Caki2 (cell line): ENCODE results near the gene SLC2A9. TPM values are rescaled to one million over a fixed set of nuclear protein-coding genes. Genes with fewer than 3 reads are reported as not detected.

ENCODE experiments used
- DNase-seq: peaks from one replicate; pipeline ENCODE4 v3.0.0-alpha.2; 2015; ENCODE audit warnings: low read depth
- in situ Hi-C: cut with HindIII; loops from 2 replicates; pipeline ENCODE4 v1.10.0; 2016; ENCODE audit warnings: low sequenced_read_pairs, low pct_unique_long_range_greater_than_20kb, mixed read lengths
- total RNA-seq: library from RNA; depleted of rRNA; stranded (reverse); fragments of >200 nt; shearing (Covaris generic); gene quantifications from 2 replicates; pipeline ENCODE4 v1.2.3, GENCODE V29; 2014; ENCODE audit warnings: low replicate concordance

The SLC2A9 gene
- total RNA-seq, 1 experiment from 2014 or later: 1.2 TPM

DNA sequence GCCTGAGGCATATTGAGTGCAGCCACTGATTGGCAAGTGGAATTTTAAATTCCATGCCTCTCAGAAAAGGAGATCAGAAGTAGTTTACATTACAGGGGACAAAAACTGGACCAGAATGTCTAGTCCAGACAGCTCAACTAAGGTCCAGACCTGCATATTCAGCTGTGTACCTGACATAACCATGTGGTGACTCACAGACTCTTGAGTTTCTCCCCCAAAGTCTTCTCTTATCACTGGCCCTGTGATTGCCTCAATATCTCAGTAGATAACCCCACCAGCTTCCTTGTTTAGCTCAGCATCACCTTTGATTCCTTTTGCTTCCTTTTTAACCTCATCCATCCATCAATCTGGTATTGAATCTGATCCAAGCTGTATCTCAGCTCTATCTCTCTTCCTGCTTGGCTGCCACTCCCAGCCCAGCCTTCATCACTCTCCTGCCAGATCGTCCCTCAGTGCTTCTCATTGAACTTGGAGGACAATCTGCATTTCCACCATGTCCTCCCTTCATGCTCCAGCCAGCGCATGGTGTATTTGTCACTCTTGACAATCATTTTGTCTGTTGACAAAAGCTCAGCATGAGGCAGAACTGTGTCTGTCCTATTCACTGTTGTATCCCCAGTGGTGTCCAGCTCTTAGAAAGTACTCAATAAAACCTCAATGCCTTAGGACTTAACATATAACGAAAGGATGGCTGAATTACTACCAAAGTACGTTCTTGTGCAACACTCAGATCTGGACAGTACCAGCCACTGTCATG, 27.8 kb upstream of the SLC2A9 start:
- DNase-seq: no peak
- in situ Hi-C loops: no loop called here

DNA sequence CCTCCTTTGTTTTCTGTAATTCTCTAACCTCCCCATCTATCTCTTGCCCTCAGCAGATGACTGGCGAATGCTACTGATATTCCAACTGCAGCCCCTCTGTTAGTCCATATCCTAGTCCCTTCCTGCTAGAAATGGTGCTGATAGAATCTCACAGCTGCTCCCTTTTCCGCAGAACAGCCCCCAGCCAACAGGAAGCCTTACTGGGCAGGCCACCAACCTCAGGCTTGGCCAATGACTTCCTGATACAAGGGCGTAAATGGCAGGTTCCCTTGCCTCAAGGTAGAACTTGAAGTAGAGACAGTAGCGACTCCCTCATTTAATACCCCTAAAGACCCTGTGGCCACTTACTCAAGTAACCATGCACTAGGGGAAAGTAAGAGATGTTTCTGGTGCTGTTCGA, 26.7 kb upstream of the SLC2A9 start:
- in situ Hi-C loops: no loop called here

GRCh38 chr4:10046471-10046870, 25.2 kb upstream of the SLC2A9 start:
- in situ Hi-C loops: no loop called here
- no peak for DNase-seq

More for the DNA sequence above, 26.7 kb upstream of the SLC2A9 start:
- no peak for DNase-seq

DNA sequence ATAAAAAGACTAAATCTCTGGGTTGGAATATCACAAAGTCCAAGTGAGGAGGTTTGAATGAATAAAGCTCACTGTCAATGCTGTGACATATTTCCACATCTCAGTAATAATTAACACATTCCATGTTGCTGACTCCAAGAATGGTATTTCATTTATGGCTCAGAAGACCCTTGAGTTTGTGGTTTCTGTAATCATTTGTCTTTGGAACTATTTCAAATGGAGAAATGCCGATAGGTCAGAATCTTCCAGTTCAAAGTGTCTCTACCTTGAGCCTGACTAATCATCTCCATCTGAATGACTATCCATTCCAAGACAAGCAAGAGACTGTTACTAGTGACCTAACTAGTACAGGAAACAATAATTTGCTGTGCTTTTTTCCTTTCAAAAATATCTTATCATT, 24.2 kb upstream of the SLC2A9 start:
- DNase-seq: peak; percentile 93
- in situ Hi-C loops: no loop called here

- DNase-seq: no peak
- in situ Hi-C loops: no loop called here
Observed at GRCh38 chr4:10041036-10041435, 19.7 kb upstream of the SLC2A9 start.

DNA sequence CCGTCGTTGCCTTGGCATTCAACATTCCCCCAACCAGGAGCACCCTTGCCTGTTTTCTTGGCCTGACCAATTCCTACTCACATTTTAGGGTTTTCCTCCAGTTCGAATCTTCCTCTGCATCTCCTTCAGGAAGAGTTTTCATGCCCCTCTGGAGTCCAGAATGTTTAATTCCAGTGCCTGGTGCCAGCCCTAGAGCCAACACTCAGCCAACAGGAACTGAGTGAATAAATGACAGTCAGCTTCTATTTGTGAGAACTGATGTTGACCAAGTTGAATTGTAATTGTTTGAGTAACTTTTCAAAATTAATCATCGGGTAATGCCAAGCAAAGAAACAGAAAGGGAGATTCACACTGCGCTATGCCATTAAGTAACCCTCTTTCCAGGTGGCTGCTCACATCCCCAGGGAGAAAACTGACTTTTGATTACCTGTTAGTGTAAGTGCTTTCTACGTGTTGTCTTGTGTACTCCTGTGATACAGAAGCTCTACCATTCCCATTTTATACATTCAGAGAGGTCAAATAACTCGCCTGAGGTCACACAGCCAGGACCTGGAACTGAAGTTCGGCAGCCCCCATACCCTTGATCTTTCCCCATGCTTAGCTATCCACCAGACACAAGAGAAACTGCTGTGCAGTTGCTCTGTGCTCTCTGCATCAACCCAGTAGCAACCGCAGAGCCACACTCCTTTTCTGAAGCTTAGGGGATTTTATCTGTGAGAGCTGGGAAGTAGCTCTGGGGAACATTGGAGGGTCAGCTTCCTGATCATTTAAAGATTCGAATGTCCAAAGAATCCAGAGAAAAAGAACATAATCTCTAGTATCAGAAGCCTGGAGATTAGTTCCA, 19.0 kb upstream of the SLC2A9 start:
- in situ Hi-C loops: no loop called here
- no peak for DNase-seq

- in situ Hi-C loops: no loop called here
- no peak for DNase-seq
Observed at GRCh38 chr4:10036807-10037342, 15.6 kb upstream of the SLC2A9 start.

GRCh38 chr4:10035130-10035529, 13.8 kb upstream of the SLC2A9 start:
- in situ Hi-C loops: no loop called here
- no peak for DNase-seq

DNA sequence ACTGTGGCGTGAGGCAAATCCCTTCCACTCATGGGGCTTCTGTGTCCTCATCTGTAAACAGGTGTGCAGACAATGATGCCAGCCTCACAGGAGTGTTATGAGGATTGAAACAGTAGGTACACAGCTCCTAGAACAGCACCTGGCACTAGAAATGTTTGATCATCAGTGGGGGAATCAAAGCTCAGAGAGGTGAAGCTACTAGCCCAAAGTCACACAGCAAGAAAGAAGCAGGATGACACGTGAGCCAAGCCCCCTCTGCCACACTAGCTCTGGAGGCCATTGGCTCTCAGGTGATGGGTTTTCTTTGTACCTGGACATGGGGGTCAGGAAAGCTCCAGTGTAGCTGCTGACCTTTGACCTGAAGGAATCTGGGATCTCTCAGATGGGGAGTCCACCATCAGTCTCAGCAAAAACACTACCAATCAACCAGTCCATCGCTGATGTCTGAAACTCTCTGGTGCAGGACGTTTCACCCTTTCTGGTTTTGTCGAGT, 13.4 kb upstream of the SLC2A9 start:
- DNase-seq: no peak
- in situ Hi-C loops: no loop called here

DNA sequence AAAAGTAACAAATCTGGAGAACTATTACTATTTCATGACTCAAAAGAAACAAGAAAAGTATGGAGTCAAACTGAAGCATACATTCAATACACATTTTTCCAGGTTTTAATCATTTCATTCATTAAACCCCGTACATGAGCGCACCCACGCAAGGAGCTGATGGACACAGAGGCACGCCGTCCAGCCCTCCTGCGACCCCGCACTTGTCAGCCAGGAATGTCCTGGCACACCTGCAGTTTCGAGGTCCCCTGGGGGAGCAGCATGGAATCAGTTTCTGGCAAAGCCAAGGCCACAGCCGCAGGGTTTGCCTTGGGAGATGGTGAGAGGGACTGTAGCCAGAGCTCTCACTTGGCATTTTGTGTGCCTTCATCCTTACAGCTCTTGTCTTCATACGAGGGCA, 12.8 kb upstream of the SLC2A9 start:
- DNase-seq: no peak
- in situ Hi-C loops: no loop called here

DNA sequence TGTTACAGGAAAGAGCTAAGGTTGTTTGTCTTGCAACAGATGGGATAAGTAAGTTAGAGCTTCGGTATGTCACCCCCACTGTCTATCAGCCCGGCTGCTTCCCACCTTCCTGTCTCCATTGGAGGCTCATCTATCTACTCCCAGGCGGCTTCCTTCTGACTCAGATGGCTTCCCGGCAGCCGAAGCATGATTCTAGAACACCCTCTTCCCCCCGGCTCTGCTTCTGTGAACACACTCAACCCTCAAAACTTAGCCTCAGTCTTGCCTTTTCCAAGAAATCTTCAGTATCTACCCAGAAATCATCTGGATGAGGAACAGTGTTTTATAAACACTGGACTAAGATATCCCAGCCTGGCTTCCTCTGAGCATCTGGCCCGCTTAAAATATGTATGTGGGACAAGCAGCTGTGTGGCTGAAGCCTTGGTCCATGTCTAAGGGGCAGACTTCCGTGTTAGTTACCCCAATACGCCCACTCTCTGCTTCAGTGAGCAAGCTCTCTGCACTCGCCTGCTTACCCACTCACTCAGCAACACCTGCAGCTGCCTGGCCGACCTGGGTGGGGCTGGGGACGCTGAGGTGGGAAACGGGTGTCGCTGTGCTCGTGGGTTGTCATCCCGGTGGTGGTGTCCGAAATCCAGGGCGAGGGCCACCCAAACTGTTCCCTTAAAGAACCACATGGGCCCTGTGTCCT, 12.0 kb upstream of the SLC2A9 start:
- in situ Hi-C loops: no loop called here
- no peak for DNase-seq

DNA sequence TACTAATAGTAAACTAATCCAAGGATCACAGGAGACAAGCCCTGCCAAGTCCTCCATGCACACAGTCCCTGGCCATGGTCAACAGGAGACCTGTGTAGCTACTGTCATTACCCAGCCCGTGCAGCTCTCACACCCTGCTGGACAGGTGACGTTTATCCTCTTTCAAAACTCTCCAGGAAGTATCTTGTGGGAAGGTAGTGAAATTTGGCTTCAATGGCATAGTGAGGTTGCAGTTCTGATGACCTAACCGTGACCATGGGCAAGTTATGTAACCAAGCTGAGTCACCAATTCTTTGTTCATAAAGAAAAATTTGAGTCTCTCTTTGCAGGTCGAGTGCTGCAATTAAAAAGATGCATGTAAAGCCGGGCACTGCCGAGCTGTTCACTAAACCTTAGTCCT, 11.3 kb upstream of the SLC2A9 start:
- peak; percentile 76 for DNase-seq
- in situ Hi-C loops: no loop called here

- DNase-seq: peak; percentile 83
- in situ Hi-C loops: no loop called here
Observed at GRCh38 chr4:10031668-10032590, 10.6 kb upstream of the SLC2A9 start.

DNA sequence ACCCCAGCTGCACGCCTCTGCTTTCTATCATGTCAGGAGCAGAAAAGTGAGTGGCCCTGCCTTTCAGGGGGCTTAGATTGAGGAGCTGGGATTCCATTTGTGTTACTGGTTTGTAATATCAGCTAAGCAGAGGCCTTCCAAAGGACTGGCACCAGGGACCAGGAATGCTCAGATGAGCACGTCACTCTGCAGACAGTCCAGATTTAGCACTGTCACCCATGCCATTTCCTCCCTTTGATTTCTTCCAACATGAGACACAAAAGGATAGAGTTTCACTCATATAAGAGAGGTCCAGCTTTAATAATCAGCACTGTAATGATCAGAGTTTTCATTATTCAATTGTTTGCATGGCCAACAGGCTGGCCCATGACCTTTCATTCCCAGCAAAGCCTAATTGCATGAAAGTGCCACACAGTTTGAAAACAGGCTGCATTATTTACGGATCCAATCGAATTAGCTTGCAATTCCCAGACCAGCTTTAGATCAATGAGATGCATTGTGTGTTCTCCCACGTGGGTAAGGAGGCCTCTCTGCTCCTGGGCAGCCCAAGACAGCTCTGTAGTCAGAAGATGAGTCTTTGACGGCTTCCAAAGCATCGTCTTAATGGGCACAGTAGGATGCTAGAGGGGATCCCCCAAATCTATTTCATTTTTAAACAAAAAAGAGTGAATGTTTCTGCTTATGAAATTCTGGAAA, 9.8 kb upstream of the SLC2A9 start:
- DNase-seq: no peak
- in situ Hi-C loops: no loop called here

GRCh38 chr4:10029403-10029802, 8.1 kb upstream of the SLC2A9 start:
- in situ Hi-C loops: no loop called here
- no peak for DNase-seq

GRCh38 chr4:10028910-10029309, 7.6 kb upstream of the SLC2A9 start:
- in situ Hi-C loops: no loop called here
- peak; percentile 49 for DNase-seq

GRCh38 chr4:10026485-10026884, 5.2 kb upstream of the SLC2A9 start:
- in situ Hi-C loops: no loop called here
- no peak for DNase-seq
